Caco-2 (cell line): ENCODE data around the gene GTPBP1. TPM values are rescaled to one million over a fixed set of nuclear protein-coding genes. Genes with fewer than 3 reads are reported as not detected.
A peak's percentile ranks its signal among the peaks of the same experiment; 100 is the strongest.

ENCODE experiments used
- BruUV-seq: library from RNA; stranded (reverse); fragments of 400-500 nt; replicated peaks from 2 replicates; lab custom pipeline; 2021; lab: Mats Ljungman, UMichigan
- CTCF ChIA-PET: fragments of 300-600 bp; sonication (Branson Sonifier 250); formaldehyde crosslinking; loops from one replicate; lab custom pipeline; 2022; ENCODE audit warnings: antibody characterized with exemption; lab: Charles Lee
- POLR2A ChIA-PET: fragments of 300-600 bp; sonication (Branson Sonifier 250); formaldehyde crosslinking; loops from one replicate; lab custom pipeline; 2022; ENCODE audit warnings: antibody characterized with exemption; lab: Charles Lee
- DNase-seq, 2 experiments: peaks; one replicate each; pipeline versions ENCODE4 v3.0.0 to v3.0.0-alpha.2; 2020 to 2022
- H3K27me3 ChIP-seq: replicated peaks from 2 replicates; pipeline ENCODE4 v1.6.0; 2011; ENCODE audit warnings: low read length; ENCODE audit not compliant: control insufficient read depth, insufficient read depth
- H3K36me3 ChIP-seq: 2 replicates; pipeline ENCODE4 v1.5.1; 2011; ENCODE audit warnings: low read length; ENCODE audit not compliant: control insufficient read depth, insufficient read depth
- H3K4me1 ChIP-seq: fragments of 250-450 bp; sonication (Bioruptor Pico); 2 replicates; pipeline ENCODE4 v1.5.1; 2020; ENCODE audit warnings: mild to moderate bottlenecking
- H3K4me3 ChIP-seq: 2 replicates; pipeline ENCODE4 v1.5.1; 2011; ENCODE audit warnings: low read depth, mild to moderate bottlenecking, control low read depth, low read length
- H3K9me3 ChIP-seq: fragments of 250-450 bp; sonication (Bioruptor Pico); 2 replicates; pipeline ENCODE4 v1.5.1; 2020; ENCODE audit warnings: mild to moderate bottlenecking, moderate library complexity
- H3K27ac Mint-ChIP-seq: one replicate; pipeline ENCODE4 v1.8.0; 2022; ENCODE audit warnings: mixed read lengths; ENCODE audit not compliant: unreplicated experiment
- H3K27me3 Mint-ChIP-seq: one replicate; pipeline ENCODE4 v1.8.0; 2022; ENCODE audit warnings: mixed read lengths; ENCODE audit not compliant: insufficient read depth, unreplicated experiment
- H3K36me3 Mint-ChIP-seq: one replicate; pipeline ENCODE4 v1.8.0; 2022; ENCODE audit warnings: mild to moderate bottlenecking, mixed read lengths; ENCODE audit not compliant: insufficient read depth, unreplicated experiment
- H3K4me1 Mint-ChIP-seq: one replicate; pipeline ENCODE4 v1.8.0; 2022; ENCODE audit warnings: low read depth, mixed read lengths; ENCODE audit not compliant: unreplicated experiment
- H3K4me3 Mint-ChIP-seq: one replicate; pipeline ENCODE4 v1.8.0; 2022; ENCODE audit warnings: mild to moderate bottlenecking, moderate library complexity, mixed read lengths; ENCODE audit not compliant: unreplicated experiment
- H3K9me3 Mint-ChIP-seq: one replicate; pipeline ENCODE4 v1.8.0; 2022; ENCODE audit warnings: mixed read lengths; ENCODE audit not compliant: unreplicated experiment
- intact Hi-C: fragments of 100-400 bp; cut with micrococcal nuclease; formaldehyde crosslinking; loops from one replicate; pipeline ENCODE4 v1.10.0; 2022; ENCODE audit not compliant: unreplicated experiment
- total RNA-seq: library from RNA; stranded (reverse); gene quantifications from 2 replicates; pipeline ENCODE4 v1.2.3, GENCODE V29; 2022
- TF ChIP-seq, protein P1 (sequence below), 2 experiments: fragments of 200-600 bp in 1 of 2; IDR thresholded peaks; 1 replicate in 1 of 2; 2 replicates in 1 of 2; pipeline versions ENCODE4 v1.5.1 to v1.8.0; 2011 to 2022; ENCODE audit warnings: antibody characterized with exemption in 1 of 2, control low read depth in 1 of 2, inconsistent platforms in 1 of 2, low read depth in 1 of 2, low read length in 1 of 2, mild to moderate bottlenecking in 1 of 2, moderate library complexity in 1 of 2; ENCODE audit not compliant: insufficient read depth in 1 of 2, severe bottlenecking in 1 of 2, unreplicated experiment in 1 of 2

Gene GTPBP1
- total RNA-seq, 1 experiment from 2014 or later: 47.2 TPM

DNA sequence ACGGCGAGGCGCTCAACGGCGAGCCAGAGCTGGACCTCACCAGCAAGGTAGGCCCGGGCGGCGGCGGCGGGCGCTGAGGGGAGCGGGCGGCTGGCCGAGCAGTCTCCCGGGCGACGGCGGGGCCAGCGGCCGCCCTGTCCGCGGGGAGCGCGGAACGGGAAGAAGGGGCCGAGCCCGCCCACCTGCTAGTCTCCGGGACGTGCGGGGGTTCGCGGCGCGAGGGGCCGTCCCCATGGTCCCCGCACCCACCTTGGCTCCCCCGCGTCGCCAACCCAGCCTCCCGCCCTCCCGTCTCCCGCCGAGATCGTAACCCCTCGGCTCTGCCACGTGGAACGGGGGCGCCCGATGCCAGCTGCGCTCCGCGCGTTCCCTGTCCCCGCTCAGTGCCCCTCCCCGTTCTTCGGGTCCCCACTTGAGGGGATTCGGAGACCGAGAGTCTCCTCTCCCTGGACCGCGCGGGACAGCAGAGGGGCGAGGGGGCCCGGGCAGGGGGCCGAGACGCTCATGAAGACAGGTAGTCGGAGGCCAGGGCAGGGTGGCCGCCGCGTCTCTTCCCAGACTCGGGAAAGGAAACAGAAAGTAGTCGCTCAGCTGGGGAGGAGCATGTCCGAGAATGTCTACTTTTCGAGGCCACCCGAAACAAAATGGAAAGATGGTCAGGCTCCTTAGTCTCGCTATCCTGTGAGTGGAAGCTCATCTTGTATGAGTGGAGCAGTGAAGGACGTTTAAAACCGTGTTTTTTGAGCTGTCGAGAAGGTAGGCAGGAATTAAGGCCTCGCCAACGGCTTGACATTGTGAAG is 557 bp downstream of the GTPBP1 start:
- H3K36me3 Mint-ChIP-seq: peaks cover 32% of the 10 kb centered on the region
- Histone ChIP-seq H3K27me3 (no peaks in the 10 kb centered on the region), H3K36me3 (no peaks in the 10 kb centered on the region), H3K4me3 (peak overlapping the region; percentile 97), H3K9me3 (no peaks in the 10 kb centered on the region), H3K4me1 (peaks cover 13% of the 10 kb centered on the region)
- BruUV-seq: no TSS peak
- DNase-seq: peak; percentile 43 to 51
- peaks cover 17% of the 10 kb centered on the region for H3K4me1 Mint-ChIP-seq
- H3K4me3 Mint-ChIP-seq: peak overlapping the region; percentile 89
- TF ChIP-seq, protein P1, sequence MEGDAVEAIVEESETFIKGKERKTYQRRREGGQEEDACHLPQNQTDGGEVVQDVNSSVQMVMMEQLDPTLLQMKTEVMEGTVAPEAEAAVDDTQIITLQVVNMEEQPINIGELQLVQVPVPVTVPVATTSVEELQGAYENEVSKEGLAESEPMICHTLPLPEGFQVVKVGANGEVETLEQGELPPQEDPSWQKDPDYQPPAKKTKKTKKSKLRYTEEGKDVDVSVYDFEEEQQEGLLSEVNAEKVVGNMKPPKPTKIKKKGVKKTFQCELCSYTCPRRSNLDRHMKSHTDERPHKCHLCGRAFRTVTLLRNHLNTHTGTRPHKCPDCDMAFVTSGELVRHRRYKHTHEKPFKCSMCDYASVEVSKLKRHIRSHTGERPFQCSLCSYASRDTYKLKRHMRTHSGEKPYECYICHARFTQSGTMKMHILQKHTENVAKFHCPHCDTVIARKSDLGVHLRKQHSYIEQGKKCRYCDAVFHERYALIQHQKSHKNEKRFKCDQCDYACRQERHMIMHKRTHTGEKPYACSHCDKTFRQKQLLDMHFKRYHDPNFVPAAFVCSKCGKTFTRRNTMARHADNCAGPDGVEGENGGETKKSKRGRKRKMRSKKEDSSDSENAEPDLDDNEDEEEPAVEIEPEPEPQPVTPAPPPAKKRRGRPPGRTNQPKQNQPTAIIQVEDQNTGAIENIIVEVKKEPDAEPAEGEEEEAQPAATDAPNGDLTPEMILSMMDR (IDR thresholded peaks at IDR 0.05; ENCODE audit: insufficient read depth in 1 of 2, low read depth in 1 of 2, low read length in 1 of 2, severe bottlenecking in 1 of 2, unreplicated experiment in 1 of 2): no peak
- H3K9me3 Mint-ChIP-seq: no peaks in the 10 kb centered on the region
- POLR2A ChIA-PET: interaction anchor here (0.7 to 1.6 kb wide), 7 partner anchors 9 to 41 kb away, joined by 3 to 21 read pairs (median 4); partner anchors contain the start of gene TOMM22
- H3K27ac Mint-ChIP-seq: peak overlapping the region; percentile 81
- CTCF ChIA-PET: interaction anchor here (0.5 to 1.0 kb wide), 6 partner anchors 19 to 654 kb away, joined by 3 to 7 read pairs (median 4); partner anchors contain the start of gene TOMM22
- intact Hi-C loops: loop anchor here (5.0 kb wide), 1 partner anchor 51 kb away; the partner anchor contains the start of gene SUN2
- no peaks in the 10 kb centered on the region for H3K27me3 Mint-ChIP-seq

DNA sequence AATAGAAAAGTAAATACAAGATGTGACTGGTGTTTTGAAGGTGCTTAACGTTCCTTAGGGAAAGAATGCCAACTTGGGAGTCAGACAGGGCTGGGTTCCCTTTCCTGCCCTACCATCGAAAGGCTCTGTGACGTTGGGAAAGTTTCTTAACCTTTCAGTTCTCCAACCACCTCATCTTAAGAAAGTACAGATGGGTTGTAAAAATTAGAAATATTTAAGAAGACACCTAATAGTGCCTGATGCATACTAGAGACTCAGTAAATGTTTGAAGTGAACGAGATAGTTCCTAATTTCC is 1.1 kb downstream of the GTPBP1 start:
- BruUV-seq: no TSS peak
- Histone ChIP-seq H3K27me3 (no peaks in the 10 kb centered on the region), H3K36me3 (no peaks in the 10 kb centered on the region), H3K4me1 (peaks cover 13% of the 10 kb centered on the region), H3K9me3 (no peaks in the 10 kb centered on the region), H3K4me3 (peak overlapping the region; percentile 97)
- Mint-ChIP-seq H3K4me1 (peaks cover 18% of the 10 kb centered on the region), H3K36me3 (peaks cover 29% of the 10 kb centered on the region), H3K9me3 (no peaks in the 10 kb centered on the region), H3K27ac (peak overlapping the region; percentile 81), H3K27me3 (no peaks in the 10 kb centered on the region), H3K4me3 (peak overlapping the region; percentile 89)
- CTCF ChIA-PET: interaction anchor here (0.5 to 0.6 kb wide), 2 partner anchors 40 to 56 kb away, joined by 3 to 4 read pairs; no protein-coding TSS in a partner anchor
- TF ChIP-seq, protein P1 (IDR thresholded peaks at IDR 0.05; ENCODE audit: insufficient read depth in 1 of 2, low read depth in 1 of 2, low read length in 1 of 2, severe bottlenecking in 1 of 2, unreplicated experiment in 1 of 2): no peak
- no peak for DNase-seq
- intact Hi-C loops: loop anchor here (5.0 kb wide), 1 partner anchor 50 kb away; the partner anchor contains the start of gene SUN2
- POLR2A ChIA-PET: interaction anchor here (1.0 to 1.2 kb wide), 2 partner anchors 8 to 13 kb away, joined by 4 read pairs; no protein-coding TSS in a partner anchor

DNA sequence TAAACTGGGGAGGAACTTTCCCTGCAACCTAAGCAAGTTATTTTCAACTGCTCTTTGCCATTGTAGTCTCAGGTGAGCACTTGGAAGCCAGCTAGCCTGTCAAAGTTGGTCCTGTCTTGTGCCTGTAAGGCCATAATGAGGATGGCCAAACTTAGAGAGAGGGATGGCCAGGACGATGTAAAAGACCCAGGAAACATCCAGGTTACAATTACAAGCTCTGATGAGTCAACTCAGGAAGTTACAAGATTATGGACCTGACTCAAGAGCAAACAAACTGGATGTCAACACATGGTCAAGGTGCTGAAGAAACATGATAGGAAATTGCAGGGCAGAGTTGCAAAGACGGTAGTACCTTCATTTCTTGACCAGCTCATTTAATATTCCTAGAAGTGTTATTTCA is 1.6 kb downstream of the GTPBP1 start:
- peaks cover 23% of the 10 kb centered on the region for H3K4me1 Mint-ChIP-seq
- no peaks in the 10 kb centered on the region for H3K9me3 Mint-ChIP-seq
- H3K27ac Mint-ChIP-seq: no peak overlapping the region
- Histone ChIP-seq H3K36me3 (peaks cover 2% of the 10 kb centered on the region; the same call in 1 of the 2 replicates), H3K9me3 (no peaks in the 10 kb centered on the region), H3K4me3 (peak overlapping the region; percentile 97), H3K4me1 (peaks cover 13% of the 10 kb centered on the region), H3K27me3 (no peaks in the 10 kb centered on the region)
- CTCF ChIA-PET: no interaction called here
- POLR2A ChIA-PET: interaction anchor here (0.7 to 1.2 kb wide), 3 partner anchors 9 to 62 kb away, joined by 3 to 4 read pairs (median 4); no protein-coding TSS in a partner anchor
- intact Hi-C loops: loop anchor here (5.0 kb wide), 1 partner anchor 50 kb away; the partner anchor contains the start of gene SUN2
- peak overlapping the region; percentile 89 for H3K4me3 Mint-ChIP-seq
- H3K36me3 Mint-ChIP-seq: peaks cover 34% of the 10 kb centered on the region
- TF ChIP-seq, protein P1 (IDR thresholded peaks at IDR 0.05; ENCODE audit: insufficient read depth in 1 of 2, low read depth in 1 of 2, low read length in 1 of 2, severe bottlenecking in 1 of 2, unreplicated experiment in 1 of 2): no peak
- H3K27me3 Mint-ChIP-seq: no peaks in the 10 kb centered on the region
- TSS peak; percentile 32 for BruUV-seq
- DNase-seq: no peak
